ENCODE results near the gene HPSE2. TPM values are rescaled to one million over a fixed set of nuclear protein-coding genes. Genes with fewer than 3 reads are reported as not detected.

The HPSE2 gene
- total and polyA plus RNA-seq, 2 donors (not counting 1 experiment from before 2014, with no cell fraction given) = not detected

DNA sequence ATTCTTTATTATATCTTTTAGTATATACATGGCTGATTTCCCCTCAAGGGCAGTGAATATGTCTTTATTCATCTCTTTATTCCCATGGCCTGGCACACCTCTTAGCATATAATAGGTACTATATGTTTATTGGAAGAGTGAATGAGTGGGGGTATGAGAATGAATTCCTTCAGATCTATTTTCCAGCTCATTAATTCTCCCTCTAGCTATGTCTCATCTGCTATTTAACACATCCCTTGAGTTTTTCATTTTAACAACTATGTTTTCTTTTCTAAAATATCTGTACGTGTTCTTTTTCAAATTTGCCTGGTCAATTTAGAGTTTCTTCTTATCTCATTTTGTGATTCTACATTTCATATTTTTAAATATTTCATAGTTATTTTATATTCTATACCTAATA lies 803.3 kb downstream of the HPSE2 start:
- Histone ChIP-seq H4K20me1 (ENCODE audit: control insufficient read depth, insufficient read depth, low read length, poor library complexity, severe bottlenecking) (peaks cover 14% of the 10 kb centered on the region), H3K4me1 (ENCODE audit: control insufficient read depth in 2 of 2, insufficient read depth in 2 of 2, low read length in 2 of 2) (no peaks in the 10 kb centered on the region), H3K9ac (ENCODE audit: low read length) (no peak overlapping the region), H3K27me3 (replicated peaks in 1 of 4; ENCODE audit: control extremely low read depth in 1 of 4, control insufficient read depth in 3 of 4, insufficient read depth in 4 of 4, low read length in 3 of 4) (no peaks in the 10 kb centered on the region), H3K27ac (ENCODE audit: low read length in 2 of 2) (no peak overlapping the region), H3K79me2 (ENCODE audit: control insufficient read depth, insufficient read depth, low read length) (no peaks in the 10 kb centered on the region), H3K36me3 (replicated peaks in 1 of 2; ENCODE audit: control extremely low read depth in 1 of 2, control insufficient read depth in 1 of 2, extremely low read depth in 1 of 2, insufficient read depth in 2 of 2, low read length in 1 of 2) (peaks cover 29 to 84% of the 10 kb centered on the region in 2 experiments), H2AFZ (ENCODE audit: insufficient read depth, low read depth, low read length, poor library complexity, severe bottlenecking) (no peak overlapping the region), H3K4me2 (replicated peaks; ENCODE audit: low read depth, low read length, poor library complexity, severe bottlenecking) (no peak overlapping the region), H3K4me3 (ENCODE audit: control extremely low read depth in 1 of 5, extremely low read depth in 1 of 5, insufficient read depth in 1 of 5, low read depth in 2 of 5, low read length in 4 of 5) (no peak overlapping the region), H3K9me3 (ENCODE audit: control extremely low read depth in 1 of 3, control insufficient read depth in 2 of 3, insufficient read depth in 1 of 3, low read length in 2 of 3) (peaks cover 5 to 16% (median 16%) of the 10 kb centered on the region in 3 donors)
- no CpG with 5 or more reads among the region's 1 CpG for WGBS (ENCODE audit: insufficient coverage)
- H3K27ac Mint-ChIP-seq = no peak overlapping the region
- H3K4me3 Mint-ChIP-seq = no peak overlapping the region
- ChIA-PET POLR2A (no interaction called here), CTCF (no interaction called here)
- no peaks in the 10 kb centered on the region for H3K4me1 Mint-ChIP-seq
- TF ChIP-seq, protein P1, sequence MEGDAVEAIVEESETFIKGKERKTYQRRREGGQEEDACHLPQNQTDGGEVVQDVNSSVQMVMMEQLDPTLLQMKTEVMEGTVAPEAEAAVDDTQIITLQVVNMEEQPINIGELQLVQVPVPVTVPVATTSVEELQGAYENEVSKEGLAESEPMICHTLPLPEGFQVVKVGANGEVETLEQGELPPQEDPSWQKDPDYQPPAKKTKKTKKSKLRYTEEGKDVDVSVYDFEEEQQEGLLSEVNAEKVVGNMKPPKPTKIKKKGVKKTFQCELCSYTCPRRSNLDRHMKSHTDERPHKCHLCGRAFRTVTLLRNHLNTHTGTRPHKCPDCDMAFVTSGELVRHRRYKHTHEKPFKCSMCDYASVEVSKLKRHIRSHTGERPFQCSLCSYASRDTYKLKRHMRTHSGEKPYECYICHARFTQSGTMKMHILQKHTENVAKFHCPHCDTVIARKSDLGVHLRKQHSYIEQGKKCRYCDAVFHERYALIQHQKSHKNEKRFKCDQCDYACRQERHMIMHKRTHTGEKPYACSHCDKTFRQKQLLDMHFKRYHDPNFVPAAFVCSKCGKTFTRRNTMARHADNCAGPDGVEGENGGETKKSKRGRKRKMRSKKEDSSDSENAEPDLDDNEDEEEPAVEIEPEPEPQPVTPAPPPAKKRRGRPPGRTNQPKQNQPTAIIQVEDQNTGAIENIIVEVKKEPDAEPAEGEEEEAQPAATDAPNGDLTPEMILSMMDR (IDR thresholded peaks at IDR 0.05) = no peak
- no peak for TF ChIP-seq EZH2 (IDR thresholded peaks at IDR 0.05; ENCODE audit: borderline replicate concordance, insufficient read depth, low read depth, low read length, poor library complexity, severe bottlenecking)
- H3K9me3 Mint-ChIP-seq (ENCODE audit: insufficient read depth) = peaks cover 3% of the 10 kb centered on the region
- no peak for ATAC-seq (ENCODE audit: low read depth)
- no peak for DNase-seq
- no peaks in the 10 kb centered on the region for H3K27me3 Mint-ChIP-seq
- intact Hi-C loops (cut with micrococcal nuclease) = no loop called here

DNA sequence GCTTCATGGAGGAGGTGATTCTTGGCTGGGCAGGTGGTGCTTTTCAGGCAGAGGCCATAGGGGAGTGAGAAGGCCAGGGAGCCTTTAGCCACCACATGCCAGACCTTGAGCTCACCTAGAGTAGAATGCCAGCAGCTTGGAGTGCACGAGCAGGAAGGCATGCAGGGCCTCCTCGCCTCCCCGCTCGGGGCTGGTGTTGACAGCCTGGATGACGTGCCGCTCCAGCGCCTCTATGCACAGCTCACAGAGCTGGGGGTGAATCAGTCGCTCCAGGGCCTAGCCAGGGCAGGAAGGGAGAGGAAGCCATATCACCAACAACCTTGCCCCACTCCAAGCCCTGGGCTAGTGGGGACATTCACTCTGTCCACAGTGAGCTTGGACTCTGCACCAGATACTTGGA lies 804.6 kb downstream of the HPSE2 start:
- H3K79me2 ChIP-seq (ENCODE audit: control insufficient read depth, insufficient read depth, low read length) = no peaks in the 10 kb centered on the region
- no peaks in the 10 kb centered on the region for H3K4me1 ChIP-seq (ENCODE audit: control insufficient read depth in 2 of 2, insufficient read depth in 2 of 2, low read length in 2 of 2)
- H3K9ac ChIP-seq (ENCODE audit: low read length) = no peak overlapping the region
- intact Hi-C loops (cut with micrococcal nuclease) = no loop called here
- POLR2A ChIA-PET = no interaction called here
- 88% methylated on average over 8 of the region's 8 CpGs for WGBS (ENCODE audit: insufficient coverage)
- H3K36me3 ChIP-seq (replicated peaks in 1 of 2; ENCODE audit: control extremely low read depth in 1 of 2, control insufficient read depth in 1 of 2, extremely low read depth in 1 of 2, insufficient read depth in 2 of 2, low read length in 1 of 2) = peaks cover 29 to 80% of the 10 kb centered on the region in 2 experiments
- H3K27ac ChIP-seq (ENCODE audit: low read length in 2 of 2) = no peak overlapping the region
- ATAC-seq (ENCODE audit: low read depth) (no peak), DNase-seq (no peak)
- CTCF ChIA-PET = no interaction called here
- TF ChIP-seq, protein P1 (IDR thresholded peaks at IDR 0.05) = no peak
- TF ChIP-seq EZH2 (IDR thresholded peaks at IDR 0.05; ENCODE audit: borderline replicate concordance, insufficient read depth, low read depth, low read length, poor library complexity, severe bottlenecking) = no peak
- peaks cover 8% of the 10 kb centered on the region for H4K20me1 ChIP-seq (ENCODE audit: control insufficient read depth, insufficient read depth, low read length, poor library complexity, severe bottlenecking)
- H3K9me3 ChIP-seq (ENCODE audit: control extremely low read depth in 1 of 3, control insufficient read depth in 2 of 3, insufficient read depth in 1 of 3, low read length in 2 of 3) = peaks cover 5 to 16% (median 16%) of the 10 kb centered on the region in 3 donors
- Mint-ChIP-seq H3K4me3 (no peak overlapping the region), H3K9me3 (ENCODE audit: insufficient read depth) (peaks cover 3% of the 10 kb centered on the region), H3K27me3 (no peaks in the 10 kb centered on the region), H3K27ac (no peak overlapping the region), H3K4me1 (no peaks in the 10 kb centered on the region)
- no peak overlapping the region for H3K4me2 ChIP-seq (replicated peaks; ENCODE audit: low read depth, low read length, poor library complexity, severe bottlenecking)
- H2AFZ ChIP-seq (ENCODE audit: insufficient read depth, low read depth, low read length, poor library complexity, severe bottlenecking) = no peak overlapping the region
- no peak overlapping the region for H3K4me3 ChIP-seq (ENCODE audit: control extremely low read depth in 1 of 5, extremely low read depth in 1 of 5, insufficient read depth in 1 of 5, low read depth in 2 of 5, low read length in 4 of 5)
- no peaks in the 10 kb centered on the region for H3K27me3 ChIP-seq (replicated peaks in 1 of 4; ENCODE audit: control extremely low read depth in 1 of 4, control insufficient read depth in 3 of 4, insufficient read depth in 4 of 4, low read length in 3 of 4)
